ENCODE measurements around the gene TPBGL.

Gene TPBGL, protein sequence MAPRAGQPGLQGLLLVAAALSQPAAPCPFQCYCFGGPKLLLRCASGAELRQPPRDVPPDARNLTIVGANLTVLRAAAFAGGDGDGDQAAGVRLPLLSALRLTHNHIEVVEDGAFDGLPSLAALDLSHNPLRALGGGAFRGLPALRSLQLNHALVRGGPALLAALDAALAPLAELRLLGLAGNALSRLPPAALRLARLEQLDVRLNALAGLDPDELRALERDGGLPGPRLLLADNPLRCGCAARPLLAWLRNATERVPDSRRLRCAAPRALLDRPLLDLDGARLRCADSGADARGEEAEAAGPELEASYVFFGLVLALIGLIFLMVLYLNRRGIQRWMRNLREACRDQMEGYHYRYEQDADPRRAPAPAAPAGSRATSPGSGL

DNA sequence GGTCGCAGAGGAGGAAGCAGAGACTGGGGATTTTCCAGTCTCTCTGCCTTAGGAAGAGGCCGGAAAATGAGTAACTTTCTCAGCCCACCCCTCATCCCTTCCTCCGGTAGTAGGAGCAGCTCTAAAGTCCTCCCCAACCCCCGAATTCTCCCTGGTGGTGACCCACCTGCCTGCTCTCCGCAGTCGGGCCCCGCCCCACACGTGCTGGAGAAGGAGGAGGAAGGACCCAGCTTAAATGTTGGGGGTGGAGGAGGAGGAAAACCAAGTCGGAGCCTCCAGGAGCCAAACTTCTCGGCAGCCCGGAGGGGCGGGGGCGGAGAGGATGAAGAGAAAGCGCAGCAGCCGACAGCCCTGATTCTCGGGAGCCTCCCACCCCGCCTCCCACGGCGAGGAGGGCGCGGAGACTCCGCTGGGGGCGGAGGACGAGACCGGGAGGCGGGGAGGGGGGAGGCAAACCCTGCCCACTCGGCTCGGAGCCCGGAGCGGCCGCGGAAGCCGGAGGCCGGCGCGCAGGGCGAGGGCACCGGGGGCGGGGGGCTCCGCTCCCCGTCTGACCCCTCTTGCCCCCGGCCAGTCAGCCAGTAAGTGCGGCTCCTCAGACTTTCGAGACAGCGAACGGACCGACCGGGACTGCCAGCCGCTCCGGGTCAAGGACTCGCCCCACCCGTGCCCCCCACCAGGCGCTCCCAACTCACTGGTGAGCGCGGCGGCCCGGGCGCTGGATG, at the start of gene TPBGL:
Gene TPBGL, plus strand, starts transcription at position 464 of the 725 bp plus-strand sequence. CDS start 276 bp downstream, outside the sequence.
- Histone ChIP-seq H3K9ac (ENCODE audit: low read depth, low read length) (peak within 1 kb of the TSS; percentile 32; the same call in 1 of the 2 replicates), H3K27ac (ENCODE audit: low read length) (no peak within 1 kb of the TSS), H3K36me3 (ENCODE audit: insufficient read depth, low read depth, low read length) (no peaks in the 10 kb centered on the region), H3K27me3 (ENCODE audit: insufficient read depth, low read length) (peaks cover 81% of the 10 kb centered on the region), H3K9me3 (ENCODE audit: insufficient read depth, low read depth, low read length) (no peaks in the 10 kb centered on the region), H3K4me1 (ENCODE audit: insufficient read depth, low read length) (peaks cover 13% of the 10 kb centered on the region; the same call in 1 of the 2 replicates), H3K4me3 (ENCODE audit: low read length) (peak within 1 kb of the TSS; percentile 52)

DNA sequence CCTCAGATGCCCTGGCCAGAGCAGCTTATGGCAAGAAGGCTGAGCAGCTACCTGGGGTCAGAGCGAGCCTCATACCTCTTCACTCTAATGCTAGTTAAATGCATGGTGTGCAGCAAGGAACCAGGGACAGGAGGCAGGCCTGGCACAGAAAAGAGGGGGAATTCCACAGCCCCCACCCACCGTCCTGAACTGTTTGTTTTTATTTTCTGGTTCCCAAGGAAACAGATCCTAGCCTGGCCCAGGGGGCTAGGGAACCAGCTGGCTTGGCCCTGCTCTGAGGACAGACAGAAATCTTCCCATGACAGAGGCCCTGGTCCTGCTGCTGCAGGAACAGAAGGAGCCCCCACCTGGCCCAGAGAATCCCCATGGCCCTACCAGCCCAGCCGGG, 49.2 kb upstream of the TPBGL start:
- Histone ChIP-seq H3K4me1 (ENCODE audit: insufficient read depth, low read length) (peaks cover 2% of the 10 kb centered on the region; the same call in 1 of the 2 replicates), H3K36me3 (ENCODE audit: insufficient read depth, low read depth, low read length) (no peaks in the 10 kb centered on the region), H3K9ac (ENCODE audit: low read depth, low read length) (no peak overlapping the region), H3K27me3 (ENCODE audit: insufficient read depth, low read length) (no peaks in the 10 kb centered on the region), H3K9me3 (ENCODE audit: insufficient read depth, low read depth, low read length) (no peaks in the 10 kb centered on the region), H3K4me3 (ENCODE audit: low read length) (no peak overlapping the region), H3K27ac (ENCODE audit: low read length) (no peak overlapping the region)

DNA sequence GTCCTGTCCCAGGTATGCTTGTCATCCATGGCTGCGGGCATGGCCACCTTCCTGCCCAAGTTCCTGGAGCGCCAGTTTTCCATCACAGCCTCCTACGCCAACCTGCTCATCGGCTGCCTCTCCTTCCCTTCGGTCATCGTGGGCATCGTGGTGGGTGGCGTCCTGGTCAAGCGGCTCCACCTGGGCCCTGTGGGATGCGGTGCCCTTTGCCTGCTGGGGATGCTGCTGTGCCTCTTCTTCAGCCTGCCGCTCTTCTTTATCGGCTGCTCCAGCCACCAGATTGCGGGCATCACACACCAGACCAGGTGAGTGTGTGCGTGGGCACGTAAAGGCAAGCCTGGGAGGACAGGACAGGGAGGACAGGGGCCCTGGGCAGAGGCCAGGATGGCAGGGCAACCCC, 47.3 kb upstream of the TPBGL start:
- H3K27me3 ChIP-seq (ENCODE audit: insufficient read depth, low read length) = no peaks in the 10 kb centered on the region
- no peaks in the 10 kb centered on the region for H3K9me3 ChIP-seq (ENCODE audit: insufficient read depth, low read depth, low read length)
- no peak overlapping the region for H3K9ac ChIP-seq (ENCODE audit: low read depth, low read length)
- peaks cover 2% of the 10 kb centered on the region; the same call in 1 of the 2 replicates for H3K4me1 ChIP-seq (ENCODE audit: insufficient read depth, low read length)
- no peak overlapping the region for H3K27ac ChIP-seq (ENCODE audit: low read length)
- H3K4me3 ChIP-seq (ENCODE audit: low read length) = no peak overlapping the region
- H3K36me3 ChIP-seq (ENCODE audit: insufficient read depth, low read depth, low read length) = no peaks in the 10 kb centered on the region

DNA sequence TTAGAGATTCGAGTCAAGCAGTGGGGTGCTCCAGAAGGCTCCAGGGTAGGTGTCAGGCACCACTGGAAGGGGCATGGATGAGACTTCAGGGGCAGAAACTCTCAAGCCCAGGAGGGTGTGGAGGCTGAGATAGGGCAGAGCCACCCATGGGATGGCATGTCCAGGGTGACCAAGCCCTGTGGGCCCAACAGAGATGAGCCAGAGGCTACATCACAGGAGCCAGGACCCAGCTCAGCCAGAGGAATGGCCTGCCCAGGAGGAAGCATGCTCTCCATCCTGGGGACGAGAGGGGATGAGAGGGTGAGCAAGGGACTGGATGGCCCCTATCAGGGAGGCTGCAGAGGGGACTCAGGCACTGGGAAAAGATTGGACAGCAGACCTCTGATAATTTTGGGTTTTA, 46.9 kb upstream of the TPBGL start:
- no peaks in the 10 kb centered on the region for H3K27me3 ChIP-seq (ENCODE audit: insufficient read depth, low read length)
- H3K27ac ChIP-seq (ENCODE audit: low read length) = no peak overlapping the region
- no peaks in the 10 kb centered on the region for H3K9me3 ChIP-seq (ENCODE audit: insufficient read depth, low read depth, low read length)
- H3K4me1 ChIP-seq (ENCODE audit: insufficient read depth, low read length) = peaks cover 2% of the 10 kb centered on the region; the same call in 1 of the 2 replicates
- no peaks in the 10 kb centered on the region for H3K36me3 ChIP-seq (ENCODE audit: insufficient read depth, low read depth, low read length)
- no peak overlapping the region for H3K9ac ChIP-seq (ENCODE audit: low read depth, low read length)
- H3K4me3 ChIP-seq (ENCODE audit: low read length) = no peak overlapping the region

DNA sequence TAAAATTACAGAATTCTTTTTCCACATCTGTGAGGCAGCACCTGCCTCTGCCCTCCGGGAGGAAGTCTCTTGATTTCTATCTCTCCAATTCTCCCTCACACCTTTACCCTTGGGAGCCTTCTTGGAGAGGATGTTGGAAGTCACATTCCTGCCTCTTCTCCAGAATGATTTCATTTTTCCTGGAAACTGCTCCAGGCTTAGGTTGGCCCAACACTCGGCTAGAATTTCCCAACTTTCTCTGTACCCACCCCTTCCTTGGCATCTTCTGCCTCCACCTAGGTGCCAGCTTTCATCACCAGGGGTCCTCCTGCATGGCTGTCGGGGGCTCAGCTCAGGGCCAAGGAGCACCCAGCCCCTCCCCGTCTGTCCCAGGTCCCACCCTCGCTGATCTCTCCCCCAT, 46.4 kb upstream of the TPBGL start:
- Histone ChIP-seq H3K4me1 (ENCODE audit: insufficient read depth, low read length) (peaks cover 2% of the 10 kb centered on the region; the same call in 1 of the 2 replicates), H3K27ac (ENCODE audit: low read length) (no peak overlapping the region), H3K4me3 (ENCODE audit: low read length) (no peak overlapping the region), H3K27me3 (ENCODE audit: insufficient read depth, low read length) (no peaks in the 10 kb centered on the region), H3K9ac (ENCODE audit: low read depth, low read length) (no peak overlapping the region), H3K9me3 (ENCODE audit: insufficient read depth, low read depth, low read length) (no peaks in the 10 kb centered on the region), H3K36me3 (ENCODE audit: insufficient read depth, low read depth, low read length) (no peaks in the 10 kb centered on the region)

DNA sequence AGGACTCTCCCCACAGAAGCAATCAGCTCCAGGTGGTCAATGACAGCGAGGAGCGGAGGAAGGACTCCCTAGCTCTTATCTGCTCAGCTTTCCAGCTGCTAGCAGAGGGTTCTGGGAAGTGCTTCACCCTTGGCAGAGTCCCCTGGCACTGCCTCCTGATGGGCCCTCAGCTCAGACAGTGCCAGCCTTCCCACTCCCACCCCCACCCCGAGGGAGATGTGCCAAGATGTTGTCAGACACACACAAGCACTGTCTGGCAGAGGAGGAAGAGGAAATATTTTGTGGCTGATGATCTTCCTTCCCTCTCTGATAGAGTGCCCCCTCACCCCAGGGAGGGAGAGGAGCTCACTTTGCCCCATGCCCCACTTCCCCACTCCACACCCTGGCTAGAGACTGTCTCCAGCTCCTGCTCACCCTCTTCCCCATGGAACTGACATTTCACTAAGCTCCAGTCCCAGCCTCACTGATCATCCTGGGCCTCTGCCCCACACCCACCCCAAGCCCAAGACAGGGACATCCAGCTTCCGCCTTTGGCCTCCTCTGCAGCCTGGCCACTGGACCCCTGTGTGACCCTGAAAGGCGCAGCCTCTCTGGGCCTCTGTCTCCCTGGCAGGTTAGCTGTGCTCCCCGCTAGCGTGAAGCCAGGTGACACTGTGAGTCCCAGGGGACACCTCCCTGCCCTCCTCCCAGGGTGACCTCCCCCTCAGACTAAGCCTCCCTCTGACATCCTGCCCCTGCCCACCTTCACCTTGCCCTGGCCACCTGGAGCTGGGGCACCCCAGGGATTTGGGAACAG, 45.2 kb upstream of the TPBGL start:
- H3K27me3 ChIP-seq (ENCODE audit: insufficient read depth, low read length) = no peaks in the 10 kb centered on the region
- peaks cover 2% of the 10 kb centered on the region; the same call in 1 of the 2 replicates for H3K4me1 ChIP-seq (ENCODE audit: insufficient read depth, low read length)
- H3K36me3 ChIP-seq (ENCODE audit: insufficient read depth, low read depth, low read length) = no peaks in the 10 kb centered on the region
- no peaks in the 10 kb centered on the region for H3K9me3 ChIP-seq (ENCODE audit: insufficient read depth, low read depth, low read length)
- no peak overlapping the region for H3K4me3 ChIP-seq (ENCODE audit: low read length)
- H3K27ac ChIP-seq (ENCODE audit: low read length) = no peak overlapping the region
- no peak overlapping the region for H3K9ac ChIP-seq (ENCODE audit: low read depth, low read length)

DNA sequence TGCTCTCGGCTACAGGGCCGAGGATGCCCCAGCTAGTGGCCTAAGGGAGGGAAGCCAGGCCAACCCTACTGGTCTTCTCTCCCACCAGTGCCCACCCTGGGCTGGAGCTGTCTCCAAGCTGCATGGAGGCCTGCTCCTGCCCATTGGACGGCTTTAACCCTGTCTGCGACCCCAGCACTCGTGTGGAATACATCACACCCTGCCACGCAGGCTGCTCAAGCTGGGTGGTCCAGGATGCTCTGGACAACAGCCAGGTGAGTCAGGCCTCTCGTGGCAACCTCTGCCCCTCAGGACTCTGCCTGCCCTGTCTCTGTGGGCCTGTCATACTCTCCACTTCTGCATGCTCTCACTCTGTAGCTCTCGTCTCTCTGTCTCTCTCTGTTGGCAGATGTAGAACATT, 44.1 kb upstream of the TPBGL start:
- H3K9me3 ChIP-seq (ENCODE audit: insufficient read depth, low read depth, low read length) = no peaks in the 10 kb centered on the region
- H3K27me3 ChIP-seq (ENCODE audit: insufficient read depth, low read length) = no peaks in the 10 kb centered on the region
- H3K27ac ChIP-seq (ENCODE audit: low read length) = no peak overlapping the region
- H3K9ac ChIP-seq (ENCODE audit: low read depth, low read length) = no peak overlapping the region
- no peaks in the 10 kb centered on the region for H3K36me3 ChIP-seq (ENCODE audit: insufficient read depth, low read depth, low read length)
- H3K4me1 ChIP-seq (ENCODE audit: insufficient read depth, low read length) = peaks cover 5% of the 10 kb centered on the region
- no peak overlapping the region for H3K4me3 ChIP-seq (ENCODE audit: low read length)

DNA sequence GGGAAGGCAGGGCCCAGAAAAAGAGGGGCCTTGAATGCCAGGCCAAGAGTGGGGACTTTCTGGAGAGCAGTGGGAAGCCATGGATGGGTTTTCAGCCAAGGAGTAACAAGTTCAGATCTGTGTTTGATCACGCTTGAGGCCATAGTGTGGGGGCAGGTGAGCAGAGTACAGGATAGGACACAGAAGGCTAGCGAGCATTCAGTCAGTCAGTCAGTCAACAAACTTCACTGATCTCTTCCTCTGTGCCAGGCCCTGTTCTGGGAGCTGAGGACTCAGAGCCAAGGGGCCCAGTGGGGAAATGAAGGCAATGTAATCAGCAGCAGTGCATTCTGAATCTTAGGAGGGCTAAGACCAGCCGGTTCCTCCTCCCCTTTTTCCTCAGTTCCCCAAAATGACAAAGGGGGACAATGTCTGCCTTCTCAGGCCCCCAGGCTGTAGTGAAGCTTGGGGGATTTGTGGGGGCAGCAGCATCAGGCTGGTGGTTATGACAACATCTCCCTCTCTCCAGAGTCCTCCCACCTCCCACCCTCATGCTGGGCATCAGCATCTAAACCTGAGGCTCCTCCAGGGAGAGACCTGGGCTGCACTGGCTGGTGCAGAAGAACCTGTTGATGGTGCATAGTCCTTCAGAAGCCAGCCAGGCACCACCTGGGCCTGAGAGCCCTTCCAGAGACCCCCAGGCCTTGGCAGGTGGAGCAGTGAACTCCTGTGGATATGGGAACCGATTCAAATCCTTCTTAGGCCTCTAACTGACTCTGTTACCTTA, 42.9 kb upstream of the TPBGL start:
- Histone ChIP-seq H3K9me3 (ENCODE audit: insufficient read depth, low read depth, low read length) (no peaks in the 10 kb centered on the region), H3K4me1 (ENCODE audit: insufficient read depth, low read length) (peaks cover 9% of the 10 kb centered on the region), H3K9ac (ENCODE audit: low read depth, low read length) (no peak overlapping the region), H3K27ac (ENCODE audit: low read length) (no peak overlapping the region), H3K36me3 (ENCODE audit: insufficient read depth, low read depth, low read length) (no peaks in the 10 kb centered on the region), H3K27me3 (ENCODE audit: insufficient read depth, low read length) (no peaks in the 10 kb centered on the region), H3K4me3 (ENCODE audit: low read length) (no peak overlapping the region)

DNA sequence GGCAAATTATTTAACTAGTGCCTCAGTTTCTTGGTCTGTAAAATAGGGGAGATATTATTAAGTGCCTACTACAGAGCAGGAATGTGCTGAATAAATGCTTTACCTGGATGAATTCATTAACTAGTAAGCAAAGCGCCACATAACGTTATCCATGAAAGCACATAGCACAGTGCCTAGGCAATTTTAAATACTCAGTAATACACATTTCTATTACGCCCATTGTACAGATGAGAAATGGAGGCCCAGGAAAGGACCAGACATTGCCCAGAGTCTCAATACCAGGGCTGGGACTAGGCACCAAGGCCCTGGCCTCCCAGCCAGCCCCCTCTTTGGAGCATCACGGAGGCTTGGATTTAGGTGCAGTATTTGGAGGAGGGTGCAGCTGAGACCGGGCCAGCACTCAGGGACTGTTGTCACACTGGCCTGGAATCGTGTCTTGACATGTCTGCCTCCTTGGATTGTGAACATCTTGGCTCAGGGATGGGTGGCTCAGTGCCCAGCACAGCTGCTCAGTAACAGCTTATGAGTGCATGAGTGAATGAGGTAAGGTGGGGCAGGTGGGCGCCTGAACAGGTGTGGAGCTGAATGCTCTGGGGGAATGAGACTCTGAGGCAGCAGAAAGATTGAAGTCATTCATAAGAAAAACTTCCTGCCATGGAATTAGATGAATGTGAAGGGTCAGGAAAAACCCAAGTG, 42.1 kb upstream of the TPBGL start:
- Histone ChIP-seq H3K27me3 (ENCODE audit: insufficient read depth, low read length) (no peaks in the 10 kb centered on the region), H3K4me1 (ENCODE audit: insufficient read depth, low read length) (peaks cover 9% of the 10 kb centered on the region)

DNA sequence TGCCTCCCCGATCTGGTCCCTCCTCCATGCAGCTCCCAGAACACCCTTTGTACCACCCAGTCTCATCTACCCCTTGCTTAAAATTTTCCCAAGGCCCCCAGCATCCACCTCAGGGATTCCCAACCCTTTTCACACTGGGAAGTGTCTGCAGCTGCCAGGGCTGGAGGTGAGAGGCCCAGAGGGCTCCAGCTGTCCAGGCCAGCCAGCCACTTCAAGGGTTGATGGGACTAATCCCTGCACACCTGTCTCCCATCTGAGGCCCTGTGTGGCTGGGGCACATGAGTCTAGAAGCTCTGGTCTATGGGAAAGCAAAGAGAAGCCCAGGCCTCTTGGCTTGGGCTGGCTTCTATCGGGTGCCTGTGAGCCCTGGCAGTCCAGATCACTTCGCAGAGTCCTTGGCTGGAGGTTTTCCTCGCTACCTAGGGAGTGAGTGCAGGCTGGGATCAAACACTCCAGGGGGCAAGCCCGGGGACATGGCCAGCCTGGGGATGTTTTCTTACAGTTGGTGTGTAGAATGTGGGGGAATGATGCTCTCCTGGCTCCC, 41.1 kb upstream of the TPBGL start:
- no peak overlapping the region for H3K4me3 ChIP-seq (ENCODE audit: low read length)
- no peaks in the 10 kb centered on the region for H3K27me3 ChIP-seq (ENCODE audit: insufficient read depth, low read length)
- H3K9ac ChIP-seq (ENCODE audit: low read depth, low read length) = no peak overlapping the region
- H3K27ac ChIP-seq (ENCODE audit: low read length) = no peak overlapping the region
- no peaks in the 10 kb centered on the region for H3K9me3 ChIP-seq (ENCODE audit: insufficient read depth, low read depth, low read length)
- H3K36me3 ChIP-seq (ENCODE audit: insufficient read depth, low read depth, low read length) = no peaks in the 10 kb centered on the region
- peaks cover 9% of the 10 kb centered on the region for H3K4me1 ChIP-seq (ENCODE audit: insufficient read depth, low read length)

More for the DNA sequence above, 42.1 kb upstream of the TPBGL start:
- H3K27ac ChIP-seq (ENCODE audit: low read length) = no peak overlapping the region
- no peak overlapping the region for H3K4me3 ChIP-seq (ENCODE audit: low read length)
- H3K9me3 ChIP-seq (ENCODE audit: insufficient read depth, low read depth, low read length) = no peaks in the 10 kb centered on the region
- H3K9ac ChIP-seq (ENCODE audit: low read depth, low read length) = no peak overlapping the region
- H3K36me3 ChIP-seq (ENCODE audit: insufficient read depth, low read depth, low read length) = no peaks in the 10 kb centered on the region
